Fibroblast of skin of right biceps (primary cell): ENCODE data around the gene SNAP29.
A peak's percentile ranks its signal among the peaks of the same experiment; 100 is the strongest.
"Not testable (repeated sequence)": the region's sequence is repeated elsewhere in the genome, so short reads cannot be mapped to it uniquely, and the experiment has no call there.

Experiments used
- DNase-seq: peaks from one replicate; pipeline ENCODE4 v3.0.0-alpha.2; 2013

The SNAP29 gene

GRCh38 chr22:20903093-20903492 is 44.3 kb downstream of the SNAP29 start:
- DNase-seq, result no peak

- DNase-seq, result peak; percentile 88
These were observed 45.5 kb downstream of the SNAP29 start for GRCh38 chr22:20904008-20904979.

DNA sequence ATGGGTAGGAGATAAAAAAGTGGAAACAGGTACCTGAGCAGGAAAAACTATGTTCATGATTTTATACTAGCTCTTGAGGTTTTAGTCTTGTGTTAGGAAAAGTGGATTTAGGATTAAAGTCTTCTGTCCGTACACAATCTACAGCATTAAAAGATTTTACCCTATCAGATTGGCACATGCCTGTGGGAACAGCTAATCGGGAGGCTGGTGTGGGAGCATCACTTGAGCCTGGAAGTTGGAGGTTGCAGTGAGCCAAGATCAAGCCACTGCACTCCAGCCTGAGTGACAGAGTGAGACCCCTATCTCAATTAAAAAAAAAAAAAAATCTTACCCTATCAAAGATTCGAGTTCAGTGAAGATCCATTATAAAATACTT is 46.2 kb downstream of the SNAP29 start:
- DNase-seq, result no peak

DNA sequence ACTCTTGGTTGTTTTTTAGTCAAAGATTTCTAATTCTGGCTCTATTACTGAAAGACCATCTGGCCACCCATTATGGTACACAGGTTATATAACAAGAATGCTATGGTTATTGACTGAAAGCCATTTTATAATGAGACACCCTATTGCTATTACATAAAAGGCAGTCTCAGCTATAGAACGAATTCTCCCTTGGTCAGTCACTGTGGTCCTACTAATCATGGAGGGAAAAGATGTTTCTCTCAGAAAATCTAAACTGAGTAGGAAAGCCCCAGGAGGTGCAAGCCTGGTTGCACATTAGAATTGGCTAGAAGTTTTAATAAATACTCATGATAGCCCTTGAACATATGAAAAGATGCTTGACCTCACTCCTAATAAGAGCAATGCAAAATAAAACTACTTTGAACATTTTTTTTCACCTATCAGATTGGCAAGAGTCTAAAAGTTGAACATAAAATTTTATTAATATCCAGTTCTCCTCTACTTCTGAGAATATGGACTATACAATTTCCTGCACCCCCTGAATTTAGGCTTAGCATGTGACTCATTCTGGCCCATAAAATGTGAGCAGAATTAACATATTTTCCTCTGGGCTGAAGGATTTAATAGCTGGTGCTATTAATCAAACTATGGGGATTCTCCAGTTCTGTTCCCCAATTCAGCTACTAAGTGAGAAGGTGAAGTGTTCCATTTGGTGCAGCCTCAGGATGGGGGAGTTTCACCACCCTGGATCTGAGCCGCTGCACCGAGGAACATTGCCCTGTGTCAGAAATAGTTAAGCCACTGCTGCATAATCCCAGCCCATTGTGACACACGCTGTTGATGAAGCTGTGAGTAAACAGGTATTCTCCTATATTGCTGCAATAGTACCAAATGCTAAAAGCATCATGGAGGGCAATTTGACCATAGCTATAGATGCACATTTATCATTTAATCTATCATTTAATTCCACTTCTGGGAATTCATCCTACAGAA is 46.9 kb downstream of the SNAP29 start:
- DNase-seq, result no peak

GRCh38 chr22:20906387-20906767 is 47.6 kb downstream of the SNAP29 start:
- DNase-seq, result no peak

DNA sequence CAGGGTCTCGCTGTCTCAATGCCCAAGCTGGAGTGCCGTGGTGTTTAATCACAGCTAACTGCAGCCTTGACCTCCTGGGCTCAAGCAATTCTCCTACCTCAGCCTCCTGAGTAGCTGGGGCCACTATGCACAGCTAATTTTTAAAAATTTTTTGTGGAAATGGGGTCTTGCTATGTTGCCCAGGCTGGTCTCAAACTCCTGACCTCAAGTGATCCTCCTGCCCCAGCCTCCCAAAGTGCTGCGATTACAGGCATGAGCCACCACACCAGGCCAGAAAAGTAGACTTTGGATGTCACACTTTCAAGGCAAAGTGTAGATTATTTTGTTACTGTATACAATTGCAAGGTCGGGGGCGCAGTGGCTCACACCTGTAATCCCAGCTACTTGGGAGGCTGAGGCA is 49.9 kb downstream of the SNAP29 start:
- DNase-seq, result not testable (repeated sequence)

- DNase-seq, result no peak
These were observed 50.9 kb downstream of the SNAP29 start for GRCh38 chr22:20909543-20910303.

DNA sequence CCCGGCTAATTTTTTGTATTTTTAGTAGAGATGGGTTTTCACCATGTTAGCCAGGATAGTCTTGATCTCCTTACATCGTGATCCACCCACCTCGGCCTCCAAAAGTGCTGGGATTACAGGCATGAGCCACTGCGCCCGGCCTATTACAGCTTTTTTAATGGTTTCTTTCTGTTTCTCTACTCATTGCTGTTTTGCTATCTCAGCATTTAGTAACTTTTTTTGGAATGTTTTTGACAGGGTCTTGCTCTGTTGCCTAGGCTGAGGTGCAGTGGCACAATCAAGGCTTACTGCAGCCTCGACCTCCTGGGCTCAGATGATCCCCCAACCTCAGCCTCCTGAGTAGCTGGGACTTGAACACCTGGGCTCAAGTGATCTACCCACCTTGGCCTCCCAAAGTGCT is 53.7 kb downstream of the SNAP29 start:
- DNase-seq, result no peak

DNA sequence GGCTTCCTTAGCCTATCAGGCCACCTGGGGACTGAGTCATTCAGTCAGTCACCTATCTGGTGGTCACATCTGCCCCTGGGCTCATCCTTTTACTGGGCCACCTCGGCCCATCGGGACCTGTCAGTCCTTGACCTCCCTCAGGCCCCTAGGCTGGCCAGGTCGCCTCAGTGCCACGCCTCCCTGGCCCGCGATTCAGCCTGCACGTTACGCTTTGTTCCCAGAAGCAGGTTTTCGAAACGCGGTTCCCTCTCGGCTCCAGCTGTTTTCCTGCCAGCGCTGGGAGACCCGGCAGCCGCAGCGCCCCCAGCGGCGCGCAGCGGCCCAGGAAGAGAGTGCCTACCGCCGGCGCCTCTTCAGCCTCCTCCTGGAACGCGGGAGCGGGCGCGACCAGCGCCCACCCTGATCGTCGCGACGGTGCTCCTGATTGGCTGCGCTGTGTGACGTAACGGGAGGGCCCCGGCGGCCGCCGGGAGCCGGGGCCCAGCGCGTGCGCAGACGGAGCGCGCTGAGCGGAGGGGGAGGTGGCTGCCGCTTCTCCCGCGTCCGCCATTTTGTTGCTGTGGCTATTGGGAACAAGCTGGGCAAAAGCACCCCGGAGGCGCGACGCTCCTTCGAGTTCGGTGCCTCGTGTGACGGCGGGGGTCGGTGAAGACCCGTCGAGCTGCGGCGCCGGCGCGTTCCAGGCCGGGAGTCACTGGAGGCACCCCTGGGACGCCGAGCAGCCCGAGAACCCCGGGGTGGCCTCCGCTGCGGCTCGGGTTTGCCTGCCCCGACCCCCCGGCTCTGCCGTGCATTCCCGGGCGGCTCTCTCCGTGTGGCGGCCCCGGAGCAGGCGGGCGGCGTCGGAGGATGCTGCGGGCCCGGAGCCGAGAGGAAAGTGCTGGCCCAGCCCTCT is 58.4 kb downstream of the SNAP29 start, which contains the start of gene CRKL:
CRKL (plus strand) TSS at position 492 of the 895 bp plus-strand sequence. CDS start 528 bp downstream, outside the sequence.
- DNase-seq, result peak; percentile 98

- DNase-seq, result peak; percentile 18
These were observed 59.9 kb downstream of the SNAP29 start for GRCh38 chr22:20918663-20919218.

DNA sequence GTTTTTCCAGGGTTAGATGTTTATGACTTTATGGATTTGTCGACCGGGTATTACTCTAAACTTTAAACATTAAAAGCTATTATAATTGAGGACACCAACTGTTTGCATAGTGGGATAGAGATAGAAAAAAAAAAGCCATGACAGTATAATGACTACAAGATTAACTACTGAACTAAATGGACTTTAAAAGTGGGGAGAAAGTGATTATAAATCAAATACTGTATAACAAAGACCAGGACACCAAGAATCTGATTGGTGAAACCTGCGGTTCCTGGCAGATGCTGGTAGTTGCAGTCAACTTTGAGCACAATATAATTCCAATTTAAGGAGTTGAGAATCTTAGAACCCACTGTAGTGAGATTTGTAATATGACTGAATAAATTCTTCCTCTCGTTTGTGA is 60.9 kb downstream of the SNAP29 start:
- DNase-seq, result peak; percentile 5

DNA sequence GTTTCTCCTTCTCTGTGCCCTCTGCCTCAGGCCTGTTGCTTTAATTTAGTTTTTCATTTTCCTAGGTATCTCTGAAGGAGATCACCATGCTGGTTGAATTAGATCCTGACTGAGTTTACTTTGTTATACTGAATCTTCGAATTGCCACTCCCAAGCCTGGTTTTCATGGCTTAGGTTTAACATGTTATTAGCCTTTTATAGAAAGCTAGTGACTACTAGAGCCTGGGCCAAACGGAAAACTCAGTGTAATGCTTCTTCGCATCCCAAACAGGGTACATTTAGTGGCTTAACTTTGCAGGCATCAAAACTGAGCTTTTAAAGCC is 62.0 kb downstream of the SNAP29 start:
- no peak for DNase-seq

GRCh38 chr22:20922141-20922751 is 63.4 kb downstream of the SNAP29 start:
- DNase-seq, result peak; percentile 7

GRCh38 chr22:20926243-20926642 is 67.4 kb downstream of the SNAP29 start:
- no peak for DNase-seq

DNA sequence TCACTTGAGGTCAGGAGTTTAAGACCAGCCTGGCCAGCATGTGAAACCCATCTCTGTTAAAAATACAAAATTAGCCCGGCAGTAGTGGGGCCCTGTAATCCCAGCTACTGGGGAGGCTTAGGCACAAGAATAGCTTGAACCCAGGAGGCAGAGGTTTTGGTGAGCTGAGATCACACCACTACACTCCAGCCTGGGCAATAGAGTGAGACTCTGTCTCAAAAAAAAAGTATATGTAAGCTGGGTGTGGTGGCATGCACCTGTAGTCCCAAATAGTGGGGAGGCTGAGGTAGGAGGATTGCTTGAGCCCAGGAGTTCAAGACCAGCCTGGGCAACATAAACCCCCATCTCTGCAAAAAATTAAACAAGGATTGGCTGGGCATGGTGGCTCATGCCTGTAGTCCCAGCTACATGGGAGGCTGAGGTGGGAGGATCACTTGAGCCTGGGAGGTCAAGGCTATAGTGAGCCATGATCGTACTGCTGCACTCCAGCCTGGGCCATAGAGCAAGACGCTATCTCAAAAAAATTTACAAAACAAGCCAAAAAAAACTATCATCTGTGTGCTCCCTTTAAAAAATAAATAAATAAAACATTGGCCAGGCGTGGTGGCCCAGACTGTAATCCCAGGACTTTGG is 69.2 kb downstream of the SNAP29 start:
- no peak for DNase-seq

DNA sequence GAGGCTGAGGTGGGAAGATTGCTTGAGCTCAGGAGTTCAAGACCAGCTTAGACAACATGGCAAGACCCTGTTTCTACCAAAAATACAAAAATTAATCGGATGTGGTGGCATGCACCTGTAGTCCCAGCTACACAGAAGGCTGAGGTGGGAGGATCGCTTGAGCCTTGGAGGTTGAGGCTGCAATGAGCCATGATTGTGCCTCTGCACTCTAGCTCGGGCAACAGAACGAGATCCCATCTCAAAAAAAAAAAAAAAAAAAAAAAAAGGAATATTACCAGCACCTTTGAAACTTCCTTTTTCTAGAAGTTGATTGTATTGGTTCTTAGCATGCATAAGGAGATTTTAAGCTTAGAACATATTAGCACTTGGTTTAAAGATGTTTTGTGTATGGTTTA is 69.8 kb downstream of the SNAP29 start:
- no peak for DNase-seq

DNA sequence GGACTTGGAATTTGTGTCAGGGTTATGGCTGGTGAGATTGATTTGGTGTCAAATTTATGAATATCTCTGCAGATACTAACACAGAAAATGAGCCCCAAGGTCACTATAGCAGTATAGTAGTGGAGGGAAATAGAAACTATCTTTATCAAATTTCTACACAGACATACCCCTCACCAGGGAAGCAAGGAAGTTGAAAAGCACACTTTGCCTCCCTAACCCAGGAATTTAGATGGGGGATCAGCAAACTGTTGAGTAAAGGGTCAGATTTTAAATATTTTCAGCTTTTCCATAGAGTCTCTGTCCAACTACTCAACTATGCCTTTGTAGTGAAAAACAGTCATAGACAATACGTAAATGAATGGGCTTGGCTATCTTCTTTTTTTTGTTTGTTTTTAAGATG is 71.2 kb downstream of the SNAP29 start:
- DNase-seq, result no peak

DNA sequence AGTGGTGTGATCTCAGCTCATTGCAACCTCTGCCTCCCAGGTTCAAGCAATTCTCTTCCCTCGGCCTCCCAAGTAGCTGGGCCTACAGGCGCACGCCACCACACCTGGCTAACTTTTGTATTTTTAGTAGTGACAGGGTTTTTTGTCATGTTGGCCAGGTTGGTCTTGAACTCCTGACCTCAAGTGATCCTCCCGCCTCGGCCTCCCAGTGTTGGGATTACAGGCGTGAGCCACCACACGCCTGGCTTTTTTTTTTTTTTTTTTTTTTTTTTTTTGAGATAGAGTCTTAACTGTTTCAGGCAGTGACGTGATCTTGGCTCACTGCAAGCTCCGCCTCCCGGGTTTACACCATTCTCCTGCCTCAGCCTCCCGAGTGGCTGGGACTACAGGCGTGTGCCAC is 71.6 kb downstream of the SNAP29 start:
- DNase-seq, result not testable (repeated sequence)

DNA sequence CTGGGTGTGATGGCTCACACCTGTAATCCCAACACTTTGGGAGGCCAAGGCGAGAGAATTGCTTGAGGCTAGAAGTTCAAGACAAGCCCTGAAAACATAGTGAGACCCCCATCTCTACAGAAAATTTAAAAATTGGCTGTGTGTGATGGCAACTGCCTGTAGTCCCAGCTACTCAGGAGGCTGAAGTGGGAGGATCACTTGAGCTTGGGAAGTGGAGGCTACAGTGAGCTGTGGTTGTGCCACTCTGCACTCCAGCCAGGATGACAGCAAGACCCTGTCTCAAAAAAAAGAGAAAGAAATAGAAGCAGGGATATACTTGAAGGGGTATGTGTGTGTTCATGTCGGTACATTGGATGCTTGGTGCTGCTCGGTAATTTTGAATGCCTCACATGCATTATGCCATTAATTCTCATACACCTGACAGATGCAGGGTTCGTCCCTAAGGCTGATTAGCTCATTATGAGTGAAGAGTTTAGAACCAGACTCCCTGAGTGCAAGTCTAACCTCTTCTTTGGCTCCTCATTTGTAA is 72.4 kb downstream of the SNAP29 start:
- DNase-seq, result no peak

DNA sequence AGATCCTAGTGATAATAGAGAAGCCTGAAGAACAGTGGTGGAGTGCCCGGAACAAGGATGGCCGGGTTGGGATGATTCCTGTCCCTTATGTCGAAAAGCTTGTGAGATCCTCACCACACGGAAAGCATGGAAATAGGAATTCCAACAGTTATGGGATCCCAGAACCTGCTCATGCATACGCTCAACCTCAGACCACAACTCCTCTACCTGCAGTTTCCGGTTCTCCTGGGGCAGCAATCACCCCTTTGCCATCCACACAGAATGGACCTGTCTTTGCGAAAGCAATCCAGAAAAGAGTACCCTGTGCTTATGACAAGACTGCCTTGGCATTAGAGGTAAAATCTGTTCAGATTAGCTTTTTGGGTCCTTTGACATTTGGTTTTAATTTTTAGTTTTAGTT is 75.1 kb downstream of the SNAP29 start:
- no peak for DNase-seq
